Coronary artery (tissue), 2 donors: ENCODE measurements around the gene ANKRD13B.

Experiments used
- DNase-seq: peaks from one replicate; pipeline ENCODE4 v3.0.0-alpha.2; 2017; ENCODE audit warnings: low spot score
- H3K27ac ChIP-seq, 2 donors: fragments of 200-600 bp; sonication (generic); one replicate each; pipeline ENCODE4 v1.5.1; 2016 to 2019
- H3K4me3 ChIP-seq: fragments of 200-600 bp; sonication (generic); 2 replicates; pipeline ENCODE4 v1.5.1; 2016; ENCODE audit warnings: mild to moderate bottlenecking, moderate library complexity
- CTCF ChIP-seq: fragments of 200-600 bp; sonication (generic); IDR thresholded peaks from one replicate; pipeline ENCODE4 v1.5.1; 2019; ENCODE audit warnings: antibody characterized with exemption

The ANKRD13B gene

GRCh38 chr17:29569245-29569950 lies 23.5 kb upstream of the ANKRD13B start:
- H3K27ac ChIP-seq: peak overlapping the region; percentile 57 to 98
- TF ChIP-seq CTCF: no peak
- peak overlapping the region; percentile 91 for H3K4me3 ChIP-seq
- peak; percentile 76 for DNase-seq

GRCh38 chr17:29570521-29570920 lies 22.4 kb upstream of the ANKRD13B start:
- no peak overlapping the region for H3K27ac ChIP-seq
- no peak for TF ChIP-seq CTCF
- DNase-seq: peak; percentile 69
- H3K4me3 ChIP-seq: no peak overlapping the region

GRCh38 chr17:29571486-29571882 lies 21.4 kb upstream of the ANKRD13B start:
- H3K27ac ChIP-seq: peak overlapping the region in 1 of 2 donors; percentile 69
- no peak for TF ChIP-seq CTCF
- peak overlapping the region; percentile 73 for H3K4me3 ChIP-seq
- no peak for DNase-seq

GRCh38 chr17:29571883-29572681 lies 20.9 kb upstream of the ANKRD13B start:
- DNase-seq: peak; percentile 72
- Histone ChIP-seq H3K4me3 (peak overlapping the region; percentile 73), H3K27ac (peak overlapping the region in 1 of 2 donors; percentile 69)
- no peak for TF ChIP-seq CTCF

- peak overlapping the region in 1 of 2 donors; percentile 69 for H3K27ac ChIP-seq
- H3K4me3 ChIP-seq: peak overlapping the region; percentile 73
- TF ChIP-seq CTCF: peak; percentile 76
- DNase-seq: peak; percentile 75
Measured at GRCh38 chr17:29572691-29573557, 20.0 kb upstream of the ANKRD13B start.

GRCh38 chr17:29573558-29573869 lies 19.4 kb upstream of the ANKRD13B start:
- DNase-seq: peak; percentile 76
- Histone ChIP-seq H3K27ac (no peak overlapping the region), H3K4me3 (no peak overlapping the region)
- TF ChIP-seq CTCF: no peak
